Lung (tissue), 12 donors: Measurements from ENCODE around the gene KCNJ6. TPM values are rescaled to one million over a fixed set of nuclear protein-coding genes. Genes with fewer than 3 reads are reported as not detected.

Source experiments
- ATAC-seq: fragments of 200-7000 bp; cut with Tn5 transposase; one replicate; pipeline ENCODE4 v1.9.1; 2020; ENCODE audit warnings: moderate number of reproducible peaks; ENCODE audit not compliant: insufficient read depth, low FRiP score
- DNase-seq, 3 donors: peaks; one replicate each; pipeline ENCODE4 v3.0.0-alpha.2; 2013 to 2017
- H3K27ac ChIP-seq, 2 donors: one replicate each; pipeline ENCODE4 v1.5.1; 2013; ENCODE audit warnings: mild to moderate bottlenecking in 2 of 2, moderate library complexity in 2 of 2, control low read depth in 1 of 2, inconsistent platforms in 1 of 2, low read depth in 1 of 2, low read length in 1 of 2
- H3K27me3 ChIP-seq, 3 donors: one replicate each; pipeline ENCODE4 v1.5.1; 2013; ENCODE audit warnings: low read length in 2 of 3; ENCODE audit not compliant: control insufficient read depth in 3 of 3, insufficient read depth in 3 of 3
- H3K36me3 ChIP-seq, 4 donors: one replicate each; pipeline ENCODE4 v1.5.1; 2013; ENCODE audit warnings: low read length in 4 of 4, mild to moderate bottlenecking in 1 of 4, moderate library complexity in 1 of 4; ENCODE audit not compliant: control insufficient read depth in 4 of 4, insufficient read depth in 4 of 4
- H3K4me1 ChIP-seq, 5 donors: one replicate each; pipeline ENCODE4 v1.5.1; 2013; ENCODE audit warnings: low read length in 5 of 5, mild to moderate bottlenecking in 2 of 5, moderate library complexity in 1 of 5; ENCODE audit not compliant: control insufficient read depth in 5 of 5, insufficient read depth in 5 of 5
- H3K4me3 ChIP-seq: one replicate; pipeline ENCODE4 v1.5.1; 2013; ENCODE audit warnings: mild to moderate bottlenecking, control low read depth, moderate library complexity
- H3K9ac ChIP-seq, 2 donors: one replicate each; pipeline ENCODE4 v1.5.1; 2013; ENCODE audit warnings: low read length in 2 of 2, control low read depth in 1 of 2; ENCODE audit not compliant: insufficient read depth in 1 of 2
- H3K9me3 ChIP-seq, 4 donors: one replicate each; pipeline ENCODE4 v1.5.1; 2013; ENCODE audit warnings: low read length in 3 of 4, mild to moderate bottlenecking in 1 of 4, moderate library complexity in 1 of 4; ENCODE audit not compliant: control insufficient read depth in 4 of 4, insufficient read depth in 3 of 4
- WGBS, 2 donors: extraction: QIAGEN DNeasy Blood & Tissue Kit; methylation state at CpG; one replicate each; pipeline ENCODE4 v1.1.7; 2013; 5-methylcytosine and 5-hydroxymethylcytosine counted together
- polyA plus RNA-seq, 2 donors: library from polyadenylated mRNA; stranded (reverse); fragments of 200-250 nt; gene quantifications; one replicate each; pipeline ENCODE4 v1.2.1, GENCODE V29; 2013
- total RNA-seq, 2 donors: library from RNA; depleted of rRNA in 1 of 2; stranded (reverse); fragments of >200 nt in 1 of 2; gene quantifications; one replicate each; pipeline ENCODE4 v1.2.1, GENCODE V29; 2014 to 2021
- TF ChIP-seq, protein P1 (sequence below): IDR thresholded peaks from 2 replicates; pipeline ENCODE4 v1.5.1; 2012; ENCODE audit warnings: mild to moderate bottlenecking; ENCODE audit errors: control extremely low read depth, extremely low read depth
- donor health status: control.
- donor health status: control.
- donor health status: Bipolar disorder and iron deficiency.
- donor health status: healthy.
- donor health status: DM: yes; HTN: yes; CAD: no.

The KCNJ6 gene
- total and polyA plus RNA-seq, 4 donors, result 0.01 to 0.31 (median 0.03) TPM

DNA sequence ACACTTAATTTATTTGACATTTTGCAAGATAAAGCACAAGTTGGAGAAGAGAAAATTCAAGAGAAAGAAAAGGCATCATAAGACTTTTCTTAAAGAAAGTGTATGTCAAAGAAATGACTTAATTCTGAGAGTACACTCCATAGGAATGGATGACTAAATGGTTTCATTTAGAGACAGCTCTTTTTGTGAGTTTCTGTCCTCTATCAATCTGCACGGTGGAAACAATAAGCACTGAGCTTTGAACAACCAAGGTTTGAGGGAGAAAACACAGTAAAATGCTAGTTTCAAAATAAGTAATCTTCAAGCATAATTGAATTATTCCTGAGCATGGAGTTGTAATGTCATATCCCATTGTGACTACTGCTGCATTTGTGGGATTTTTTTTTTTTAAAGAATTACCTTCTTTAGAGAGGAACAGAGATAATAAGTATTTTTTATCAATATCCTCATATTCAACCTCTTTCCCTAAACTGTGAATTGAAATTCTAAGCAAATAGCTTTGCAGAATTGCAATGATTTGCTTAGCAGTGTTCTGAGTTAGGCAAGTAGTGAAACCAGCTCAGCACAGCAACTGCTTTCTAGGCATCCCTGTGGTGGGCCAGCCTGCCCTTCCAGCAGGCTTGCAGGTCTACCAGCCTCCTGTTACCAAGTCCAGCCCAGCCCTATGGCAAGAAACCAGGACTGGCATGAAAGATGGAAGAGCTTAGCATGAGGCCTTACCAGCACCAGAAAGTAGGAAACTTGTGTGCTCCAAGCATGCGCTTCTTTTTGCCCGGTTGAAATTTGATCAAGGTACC, 38.2 kb downstream of the KCNJ6 start:
- peaks cover 0 to 5% (median 4%) of the 10 kb centered on the region in 5 donors for H3K4me1 ChIP-seq
- no peak overlapping the region for H3K27ac ChIP-seq
- no peak overlapping the region for H3K9ac ChIP-seq
- H3K36me3 ChIP-seq, result no peaks in the 10 kb centered on the region
- 87 to 91% methylated on average over 3 of the region's 3 CpGs for WGBS, 2 donors
- peaks cover 0 to under 1% (median 0%) of the 10 kb centered on the region in 4 donors for H3K9me3 ChIP-seq
- no peak for DNase-seq
- H3K27me3 ChIP-seq, result no peaks in the 10 kb centered on the region
- TF ChIP-seq, protein P1, sequence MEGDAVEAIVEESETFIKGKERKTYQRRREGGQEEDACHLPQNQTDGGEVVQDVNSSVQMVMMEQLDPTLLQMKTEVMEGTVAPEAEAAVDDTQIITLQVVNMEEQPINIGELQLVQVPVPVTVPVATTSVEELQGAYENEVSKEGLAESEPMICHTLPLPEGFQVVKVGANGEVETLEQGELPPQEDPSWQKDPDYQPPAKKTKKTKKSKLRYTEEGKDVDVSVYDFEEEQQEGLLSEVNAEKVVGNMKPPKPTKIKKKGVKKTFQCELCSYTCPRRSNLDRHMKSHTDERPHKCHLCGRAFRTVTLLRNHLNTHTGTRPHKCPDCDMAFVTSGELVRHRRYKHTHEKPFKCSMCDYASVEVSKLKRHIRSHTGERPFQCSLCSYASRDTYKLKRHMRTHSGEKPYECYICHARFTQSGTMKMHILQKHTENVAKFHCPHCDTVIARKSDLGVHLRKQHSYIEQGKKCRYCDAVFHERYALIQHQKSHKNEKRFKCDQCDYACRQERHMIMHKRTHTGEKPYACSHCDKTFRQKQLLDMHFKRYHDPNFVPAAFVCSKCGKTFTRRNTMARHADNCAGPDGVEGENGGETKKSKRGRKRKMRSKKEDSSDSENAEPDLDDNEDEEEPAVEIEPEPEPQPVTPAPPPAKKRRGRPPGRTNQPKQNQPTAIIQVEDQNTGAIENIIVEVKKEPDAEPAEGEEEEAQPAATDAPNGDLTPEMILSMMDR, result no peak
- H3K4me3 ChIP-seq, result no peak overlapping the region
- no peak for ATAC-seq

DNA sequence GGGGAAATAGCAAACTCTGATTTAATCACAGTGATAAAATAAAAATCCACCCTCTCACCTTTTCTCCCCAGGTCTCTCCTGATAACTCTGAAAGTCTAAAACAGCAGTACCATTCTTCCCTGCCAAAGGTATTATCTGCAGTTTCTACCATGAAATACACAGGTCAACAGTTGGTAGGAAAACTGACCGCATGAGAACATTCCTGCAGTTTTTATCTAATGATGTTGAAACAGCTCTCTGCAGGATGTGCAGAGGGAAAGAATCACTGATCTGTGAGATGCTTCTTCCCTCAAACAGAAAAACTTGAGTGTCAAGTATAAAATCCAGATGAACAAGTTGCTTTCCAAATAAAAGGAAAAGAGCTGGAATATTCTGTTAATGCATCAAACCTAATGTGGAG, 39.1 kb downstream of the KCNJ6 start:
- Histone ChIP-seq H3K4me1 (peaks cover 0 to 5% (median 4%) of the 10 kb centered on the region in 5 donors), H3K9me3 (peaks cover 0 to 2% (median 0%) of the 10 kb centered on the region in 4 donors), H3K36me3 (no peaks in the 10 kb centered on the region), H3K4me3 (no peak overlapping the region), H3K27ac (no peak overlapping the region), H3K27me3 (no peaks in the 10 kb centered on the region), H3K9ac (no peak overlapping the region)
- WGBS, 2 donors, result 62 to 72% methylated on average over 1 of the region's 1 CpG
- DNase-seq, result peak in 1 of 3 donors; percentile 30
- no peak for ATAC-seq
- TF ChIP-seq, protein P1, result no peak

DNA sequence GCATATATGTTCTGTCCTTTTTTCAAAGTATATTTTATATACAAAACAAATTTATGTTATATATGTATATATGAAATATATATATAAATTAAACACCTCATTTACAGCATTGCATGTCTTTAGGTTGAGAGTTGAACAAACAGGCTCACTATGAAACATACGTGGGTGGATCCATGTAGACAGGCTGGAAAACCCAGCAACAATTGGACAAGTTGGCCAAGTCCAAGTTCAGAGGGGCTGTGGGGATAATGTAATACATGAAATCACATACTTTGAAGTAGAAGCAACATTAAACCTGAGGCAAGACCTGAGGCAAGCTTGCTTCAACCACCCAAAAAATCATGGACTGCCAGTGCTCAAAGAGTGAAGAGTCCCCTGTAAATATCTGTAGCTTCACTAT, 39.7 kb downstream of the KCNJ6 start:
- Histone ChIP-seq H3K9ac (no peak overlapping the region), H3K4me3 (no peak overlapping the region), H3K27me3 (no peaks in the 10 kb centered on the region), H3K9me3 (peaks cover 0 to 2% (median 0%) of the 10 kb centered on the region in 4 donors), H3K36me3 (no peaks in the 10 kb centered on the region), H3K4me1 (peaks cover 0 to 5% (median 4%) of the 10 kb centered on the region in 5 donors), H3K27ac (no peak overlapping the region)
- DNase-seq (no peak), ATAC-seq (no peak)
- TF ChIP-seq, protein P1, result no peak
- 97 to 100% methylated on average over 1 of the region's 1 CpG for WGBS, 2 donors
